H1 (cell line): Measurements from ENCODE around the gene CHN2. TPM values are rescaled to one million over a fixed set of nuclear protein-coding genes. Genes with fewer than 3 reads are reported as not detected.

ENCODE experiments used
- BRCA1 ChIP-seq: IDR thresholded peaks from 2 replicates; pipeline ENCODE4 v1.6.1; 2012; ENCODE audit warnings: low read depth, low read length, improper control_type of control experiment
- CHD7 ChIP-seq: fragments of 300-600 bp; sonication (generic); IDR thresholded peaks from 2 replicates; pipeline ENCODE4 v1.7.1; 2012; ENCODE audit warnings: low read length, moderate library complexity, mild to moderate bottlenecking, inconsistent platforms; ENCODE audit not compliant: insufficient replicate concordance
- CTBP2 ChIP-seq: IDR thresholded peaks from 2 replicates; pipeline ENCODE4 v1.7.0; 2011; ENCODE audit warnings: borderline replicate concordance, mild to moderate bottlenecking, moderate library complexity, mixed read lengths, low read length; ENCODE audit not compliant: insufficient read depth, insufficient read length
- EGR1 ChIP-seq: IDR thresholded peaks from 2 replicates; pipeline ENCODE4 v1.6.1; 2011; ENCODE audit warnings: low read depth, low read length, borderline replicate concordance
- MAFK ChIP-seq: IDR thresholded peaks from 2 replicates; pipeline ENCODE4 v1.6.1; 2012; ENCODE audit warnings: low read depth, mild to moderate bottlenecking, improper control_type of control experiment, low read length
- RNF2 ChIP-seq: fragments of 200-900, 300-1000 bp; sonication (generic); IDR thresholded peaks from 2 replicates; pipeline ENCODE4 v1.7.1; 2016; ENCODE audit warnings: borderline replicate concordance, low read depth, mild to moderate bottlenecking, antibody characterized with exemption, low read length; ENCODE audit not compliant: poor library complexity, severe bottlenecking; ENCODE audit errors: missing control alignments
- SIX5 ChIP-seq: IDR thresholded peaks from 2 replicates; pipeline ENCODE4 v1.6.1; 2011; ENCODE audit warnings: mild to moderate bottlenecking, low read depth, low read length
- SP1 ChIP-seq: IDR thresholded peaks from 2 replicates; pipeline ENCODE4 v1.6.1; 2011; ENCODE audit warnings: low read depth, low read length
- polyA plus RNA-seq, 7 experiments: library from polyadenylated mRNA; depleted of rRNA in 3 of 7; stranded (reverse) in 5 of 7; unstranded in 2 of 7; fragments of >200 nt in 5 of 7; fragments of 200-250 nt in 2 of 7; gene quantifications; 1 replicate in 5 of 7; 2 replicates in 1 of 7; 4 replicates in 1 of 7; pipeline versions ENCODE4 v1.2.1 to v1.2.3, GENCODE V29; 2011 to 2013; ENCODE audit warnings: missing spikeins in 2 of 7, mixed read lengths in 2 of 7
- total RNA-seq: library from RNA; stranded (reverse); fragmentation: NEBNext Ultra II Directional; extraction: Animal tissue kit (Norgen Biotek cat#: 25700); gene quantifications from 2 replicates; pipeline ENCODE4 v1.2.1, GENCODE V29; 2021

Gene CHN2
- total and polyA plus RNA-seq, 2 of the 8 experiments (the other 6 are each of a cell fraction or from before 2014, with no cell fraction given), result 2.9 to 4.8 TPM

- TF ChIP-seq CHD7 (no peak), RNF2 (no peak), MAFK (no peak), BRCA1 (no peak), SIX5 (no peak), EGR1 (no peak), SP1 (no peak), CTBP2 (no peak)
These were observed 274.7 kb downstream of the CHN2 start (continued) for GRCh38 chr7:29469281-29469680.
